Measurements from ENCODE around the gene PPP1R3G.

DNA sequence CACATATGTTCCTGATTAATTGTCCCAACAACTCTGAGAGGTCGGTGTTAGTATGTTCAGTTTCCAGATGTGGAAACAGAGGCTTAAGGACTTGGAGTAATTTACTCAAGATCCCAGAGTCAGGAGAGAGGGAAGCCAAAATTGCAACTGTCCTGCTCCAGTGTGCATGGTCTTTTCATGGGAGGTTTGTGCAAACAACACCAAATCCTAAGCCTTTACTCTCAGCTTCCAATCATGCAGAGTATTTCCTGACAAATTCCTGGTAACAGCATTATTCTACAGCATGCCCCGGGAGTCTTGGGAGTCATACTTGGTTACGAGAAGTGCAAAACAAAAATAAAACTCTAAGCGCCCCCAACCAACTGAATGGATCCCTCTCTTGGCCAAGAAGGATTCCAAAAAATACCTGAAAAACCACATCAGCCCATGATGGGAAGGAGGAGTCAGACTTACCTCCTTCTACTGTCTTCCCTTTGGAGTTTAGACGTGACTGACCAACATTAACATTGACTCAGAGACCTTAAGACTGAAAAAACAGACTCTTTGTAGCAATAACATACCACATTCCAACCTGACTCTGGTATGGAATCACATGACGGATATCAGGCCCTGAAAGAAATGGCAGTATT is 30.8 kb upstream of the PPP1R3G start:
- TF ChIP-seq, protein P1, sequence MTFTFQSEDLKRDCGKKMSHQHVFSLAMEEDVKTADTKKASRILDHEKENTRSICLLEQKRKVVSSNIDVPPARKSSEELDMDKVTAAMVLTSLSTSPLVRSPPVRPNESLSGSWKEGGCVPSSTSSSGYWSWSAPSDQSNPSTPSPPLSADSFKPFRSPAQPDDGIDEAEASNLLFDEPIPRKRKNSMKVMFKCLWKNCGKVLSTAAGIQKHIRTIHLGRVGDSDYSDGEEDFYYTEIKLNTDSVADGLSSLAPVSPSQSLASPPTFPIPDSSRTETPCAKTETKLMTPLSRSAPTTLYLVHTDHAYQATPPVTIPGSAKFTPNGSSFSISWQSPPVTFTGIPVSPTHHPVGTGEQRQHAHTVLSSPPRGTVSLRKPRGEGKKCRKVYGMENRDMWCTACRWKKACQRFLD (CRISPR knock-in tag; IDR thresholded peaks at IDR 0.05; ENCODE audit: borderline replicate concordance): no peak
- TF ChIP-seq ZNF766 (CRISPR knock-in tag; IDR thresholded peaks at IDR 0.05; ENCODE audit: borderline replicate concordance) (no peak), ZFX (CRISPR knock-in tag; IDR thresholded peaks at IDR 0.05; ENCODE audit: low read depth) (no peak), ZNF24 (IDR thresholded peaks at IDR 0.05) (no peak), ARNTL (CRISPR knock-in tag; IDR thresholded peaks at IDR 0.05) (no peak), THAP8 (CRISPR knock-in tag; IDR thresholded peaks at IDR 0.05; ENCODE audit: borderline replicate concordance) (no peak), HDAC2 (CRISPR knock-in tag; IDR thresholded peaks at IDR 0.05) (no peak), JUN (CRISPR knock-in tag; IDR thresholded peaks at IDR 0.05) (no peak), ZNF800 (CRISPR knock-in tag; IDR thresholded peaks at IDR 0.05) (no peak), CTCF (CRISPR knock-in tag; IDR thresholded peaks at IDR 0.05) (no peak), BCL6 (CRISPR knock-in tag; IDR thresholded peaks at IDR 0.05) (no peak), GTF3A (CRISPR knock-in tag; conservative IDR thresholded peaks at IDR 0.05) (no peak), ZEB1 (IDR thresholded peaks at IDR 0.05; ENCODE audit: insufficient replicate concordance, low read depth) (no peak)
- TF ChIP-seq, protein P2, sequence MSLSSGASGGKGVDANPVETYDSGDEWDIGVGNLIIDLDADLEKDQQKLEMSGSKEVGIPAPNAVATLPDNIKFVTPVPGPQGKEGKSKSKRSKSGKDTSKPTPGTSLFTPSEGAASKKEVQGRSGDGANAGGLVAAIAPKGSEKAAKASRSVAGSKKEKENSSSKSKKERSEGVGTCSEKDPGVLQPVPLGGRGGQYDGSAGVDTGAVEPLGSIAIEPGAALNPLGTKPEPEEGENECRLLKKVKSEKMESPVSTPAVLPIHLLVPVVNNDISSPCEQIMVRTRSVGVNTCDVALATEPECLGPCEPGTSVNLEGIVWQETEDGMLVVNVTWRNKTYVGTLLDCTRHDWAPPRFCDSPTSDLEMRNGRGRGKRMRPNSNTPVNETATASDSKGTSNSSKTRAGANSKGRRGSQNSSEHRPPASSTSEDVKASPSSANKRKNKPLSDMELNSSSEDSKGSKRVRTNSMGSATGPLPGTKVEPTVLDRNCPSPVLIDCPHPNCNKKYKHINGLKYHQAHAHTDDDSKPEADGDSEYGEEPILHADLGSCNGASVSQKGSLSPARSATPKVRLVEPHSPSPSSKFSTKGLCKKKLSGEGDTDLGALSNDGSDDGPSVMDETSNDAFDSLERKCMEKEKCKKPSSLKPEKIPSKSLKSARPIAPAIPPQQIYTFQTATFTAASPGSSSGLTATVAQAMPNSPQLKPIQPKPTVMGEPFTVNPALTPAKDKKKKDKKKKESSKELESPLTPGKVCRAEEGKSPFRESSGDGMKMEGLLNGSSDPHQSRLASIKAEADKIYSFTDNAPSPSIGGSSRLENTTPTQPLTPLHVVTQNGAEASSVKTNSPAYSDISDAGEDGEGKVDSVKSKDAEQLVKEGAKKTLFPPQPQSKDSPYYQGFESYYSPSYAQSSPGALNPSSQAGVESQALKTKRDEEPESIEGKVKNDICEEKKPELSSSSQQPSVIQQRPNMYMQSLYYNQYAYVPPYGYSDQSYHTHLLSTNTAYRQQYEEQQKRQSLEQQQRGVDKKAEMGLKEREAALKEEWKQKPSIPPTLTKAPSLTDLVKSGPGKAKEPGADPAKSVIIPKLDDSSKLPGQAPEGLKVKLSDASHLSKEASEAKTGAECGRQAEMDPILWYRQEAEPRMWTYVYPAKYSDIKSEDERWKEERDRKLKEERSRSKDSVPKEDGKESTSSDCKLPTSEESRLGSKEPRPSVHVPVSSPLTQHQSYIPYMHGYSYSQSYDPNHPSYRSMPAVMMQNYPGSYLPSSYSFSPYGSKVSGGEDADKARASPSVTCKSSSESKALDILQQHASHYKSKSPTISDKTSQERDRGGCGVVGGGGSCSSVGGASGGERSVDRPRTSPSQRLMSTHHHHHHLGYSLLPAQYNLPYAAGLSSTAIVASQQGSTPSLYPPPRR (CRISPR knock-in tag; IDR thresholded peaks at IDR 0.05; ENCODE audit: borderline replicate concordance): no peak
